K562 (cell line): Measurements from ENCODE around the gene PRR20A. TPM values are rescaled to one million over a fixed set of nuclear protein-coding genes. Genes with fewer than 3 reads are reported as not detected.
"Not testable (repeated sequence)": the region's sequence is repeated elsewhere in the genome, so short reads cannot be mapped to it uniquely, and the experiment has no call there.

ENCODE experiments used
- ATAC-seq: fragments of 200-7000 bp; cut with Tn5 transposase; 3 replicates; pipeline ENCODE4 v1.9.1; 2020; ENCODE audit warnings: moderate library complexity
- BruUV-seq: library from RNA; stranded (reverse); fragments of 400-500 nt; replicated peaks from 2 replicates; lab custom pipeline; 2021; lab: Mats Ljungman, UMichigan
- CTCF ChIA-PET: fragments of 300-600 bp; formaldehyde crosslinking; extraction: SDS; loops from one replicate; lab custom pipeline; 2021; ENCODE audit warnings: low intra/inter-chr PET ratio; lab: Yijun Ruan, JAX
- POLR2A ChIA-PET: fragments of 300-600, 350-650 bp; sonication (Branson Sonifier 250); formaldehyde crosslinking; extraction: SDS; loops from one replicate; lab custom pipeline; 2021; ENCODE audit warnings: antibody characterized with exemption, inconsistent platforms; lab: Yijun Ruan, JAX
- DNase-seq, 4 experiments: peaks; one replicate each; pipeline versions ENCODE4 v3.0.0 to v3.0.0-alpha.2; 2011 to 2018; ENCODE audit warnings: low spot score in 3 of 4, mixed read lengths in 3 of 4; ENCODE audit errors: extremely low read depth in 1 of 4
- FAIRE-seq: peaks from 2 replicates; lab custom pipeline; 2011; peaks lifted over from hg19 to GRCh38; lab: Jason Lieb, UNC
- H2AFZ ChIP-seq: 2 replicates; pipeline ENCODE4 v1.6.0; 2011; ENCODE audit warnings: low read depth, low read length, control low read depth, inconsistent platforms
- H3K27ac ChIP-seq: fragments of 200-600 bp; 3 replicates; pipeline ENCODE4 v1.8.0; 2011; ENCODE audit warnings: low read depth, mild to moderate bottlenecking, control low read depth, inconsistent platforms, low read length, moderate library complexity, mixed read lengths; ENCODE audit errors: extremely low read depth
- H3K27me3 ChIP-seq, 2 experiments: fragments of 300-600 bp in 1 of 2; 2 replicates in 1 of 2; 3 replicates in 1 of 2; pipeline versions ENCODE4 v1.6.0 to v1.8.0; 2011; ENCODE audit warnings: inconsistent platforms in 2 of 2, low read length in 2 of 2, mild to moderate bottlenecking in 1 of 2, mixed read lengths in 1 of 2, moderate library complexity in 1 of 2; ENCODE audit not compliant: control insufficient read depth in 2 of 2, insufficient read depth in 2 of 2
- H3K36me3 ChIP-seq: fragments of 300-600 bp; 3 replicates; pipeline ENCODE4 v1.8.0; 2011; ENCODE audit warnings: mild to moderate bottlenecking, low read length, inconsistent platforms; ENCODE audit not compliant: control insufficient read depth, insufficient read depth
- H3K4me1 ChIP-seq, 2 experiments: fragments of 200-600 bp in 1 of 2; replicated peaks in 1 of 2; 2 replicates in 1 of 2; 3 replicates in 1 of 2; pipeline versions ENCODE4 v1.5.1 to v1.8.0; 2011; ENCODE audit warnings: inconsistent platforms in 2 of 2, low read length in 2 of 2, mild to moderate bottlenecking in 1 of 2, mixed read lengths in 1 of 2, moderate library complexity in 1 of 2; ENCODE audit not compliant: control insufficient read depth in 2 of 2, insufficient read depth in 2 of 2
- H3K4me2 ChIP-seq: 2 replicates; pipeline ENCODE4 v1.6.1; 2011; ENCODE audit warnings: low read length, control low read depth, inconsistent platforms, mixed read lengths; ENCODE audit not compliant: insufficient read depth
- H3K4me3 ChIP-seq: fragments of 200-600 bp; sonication (generic), shearing (Covaris generic); 2 replicates; pipeline ENCODE4 v1.5.1; 2016; ENCODE audit warnings: control low read depth, inconsistent platforms
- H3K79me2 ChIP-seq: fragments of 200-600 bp; 3 replicates; pipeline ENCODE4 v1.8.0; 2011; ENCODE audit warnings: low read length, inconsistent platforms; ENCODE audit not compliant: control insufficient read depth, insufficient read depth
- H3K9ac ChIP-seq, 2 experiments: 2 replicates each; pipeline versions ENCODE4 v1.6.0 to v1.6.1; 2011; ENCODE audit warnings: low read depth in 2 of 2, low read length in 2 of 2, control low read depth in 1 of 2, inconsistent platforms in 1 of 2, mild to moderate bottlenecking in 1 of 2, mixed read lengths in 1 of 2; ENCODE audit not compliant: insufficient read depth in 1 of 2
- H3K9me1 ChIP-seq: one replicate; pipeline ENCODE4 v1.6.0; 2011; ENCODE audit warnings: inconsistent platforms, mild to moderate bottlenecking, low read length, moderate library complexity; ENCODE audit not compliant: control insufficient read depth, insufficient read depth
- H3K9me3 ChIP-seq: replicated peaks from 2 replicates; pipeline ENCODE4 v1.5.1; 2011; ENCODE audit warnings: low read depth, low read length, inconsistent platforms; ENCODE audit not compliant: control insufficient read depth, insufficient read depth
- H4K20me1 ChIP-seq: replicated peaks from 2 replicates; pipeline ENCODE4 v1.6.1; 2011; ENCODE audit warnings: low read length, inconsistent platforms, mixed read lengths; ENCODE audit not compliant: control insufficient read depth, insufficient read depth
- ARHGAP35 ChIP-seq: fragments of 450-650 bp; IDR thresholded peaks from 2 replicates; pipeline ENCODE4 v1.6.1; 2018; ENCODE audit not compliant: partially characterized antibody
- BMI1 ChIP-seq: fragments of 150-350 bp; IDR thresholded peaks from 2 replicates; pipeline ENCODE4 v1.6.1; 2014; ENCODE audit warnings: low read length
- ETS2 ChIP-seq: IDR thresholded peaks from 2 replicates; pipeline ENCODE4 v1.6.1; 2016; ENCODE audit warnings: borderline replicate concordance, missing genetic modification characterization, mild to moderate bottlenecking, moderate library complexity, missing compliant biosample characterization; ENCODE audit not compliant: poor library complexity, severe bottlenecking
- ETV1 ChIP-seq: fragments of 450-650 bp; conservative IDR thresholded peaks from 2 replicates; pipeline ENCODE4 v1.6.1; 2016; ENCODE audit warnings: missing genetic modification characterization, control low read depth, low read depth, missing compliant biosample characterization
- FOXJ3 ChIP-seq: sonication (generic); formaldehyde crosslinking; IDR thresholded peaks from 2 replicates; pipeline ENCODE4 v1.4.0; 2020; ENCODE audit warnings: mild to moderate bottlenecking, missing genetic modification reagents
- HNRNPK ChIP-seq: fragments of 200-400 bp; formaldehyde crosslinking; IDR thresholded peaks from one replicate; pipeline ENCODE4 v1.6.1; 2018; ENCODE audit warnings: mild to moderate bottlenecking, low read depth, low read length; ENCODE audit not compliant: poor library complexity, severe bottlenecking
- KLF13 ChIP-seq: fragments of 450-650 bp; IDR thresholded peaks from 2 replicates; pipeline ENCODE4 v1.6.1; 2016; ENCODE audit warnings: missing genetic modification characterization, low read depth, mild to moderate bottlenecking, missing compliant biosample characterization, moderate library complexity, borderline replicate concordance
- MTA1 ChIP-seq: fragments of 450-650 bp; IDR thresholded peaks from 2 replicates; pipeline ENCODE4 v1.6.1; 2017; ENCODE audit warnings: borderline replicate concordance
- POLR2H ChIP-seq: IDR thresholded peaks from 2 replicates; pipeline ENCODE4 v1.6.1; 2016; ENCODE audit warnings: missing genetic modification characterization, low read depth, mild to moderate bottlenecking, control low read depth, missing compliant biosample characterization, moderate library complexity
- SAP30 ChIP-seq: fragments of 200-600 bp; sonication (generic); IDR thresholded peaks from 2 replicates; pipeline ENCODE4 v1.6.1; 2012; ENCODE audit warnings: borderline replicate concordance, low read depth, mild to moderate bottlenecking, moderate library complexity, low read length, control low read depth, inconsistent platforms; ENCODE audit not compliant: insufficient read depth, poor library complexity, severe bottlenecking
- ZNF586 ChIP-seq: fragments of 450-650 bp; formaldehyde crosslinking; conservative IDR thresholded peaks from 2 replicates; pipeline ENCODE4 v1.4.0; 2020; ENCODE audit warnings: mild to moderate bottlenecking, moderate library complexity
- WGBS: fragments of 100-300 bp; shearing (Covaris generic); methylation state at CpG from one replicate; pipeline ENCODE4 v1.1.6; 2016; ENCODE audit warnings: low coverage, mixed read lengths; ENCODE audit not compliant: insufficient coverage; ENCODE audit errors: missing lambda C conversion rate; 5-methylcytosine and 5-hydroxymethylcytosine counted together
- in situ Hi-C: fragments of 300-500 bp; cut with MboI; formaldehyde crosslinking; loops from 4 replicates; pipeline ENCODE4 v1.15.0; 2018; ENCODE audit warnings: inconsistent platforms, mixed read lengths
- intact Hi-C: fragments of 100-400 bp; cut with micrococcal nuclease; formaldehyde crosslinking; loops from 2 replicates; pipeline ENCODE4 v1.14.2; 2022
- polyA plus RNA-seq, 8 experiments: library from polyadenylated mRNA; depleted of rRNA in 4 of 8; stranded (reverse) in 5 of 8; unstranded in 3 of 8; fragments of >200 nt; fragmentation: Nextera tagmentation in 2 of 8; fragmentation: Illumina TruSeq in 1 of 8; extraction: Ambion mirVana in 2 of 8; extraction: Trizol in 1 of 8; gene quantifications; 2 replicates each; pipeline versions ENCODE4 v1.2.1 to v1.2.3, GENCODE V29; 2011 to 2014; ENCODE audit warnings: inconsistent platforms in 1 of 8, missing spikeins in 1 of 8
- total RNA-seq, 7 experiments: library from RNA; depleted of rRNA in 6 of 7; stranded (reverse); fragments of >200 nt in 6 of 7; fragmentation: Illumina TruSeq in 2 of 7; extraction: Trizol in 2 of 7; gene quantifications; 2 replicates each; pipeline versions ENCODE4 v1.2.1 to v1.2.3, GENCODE V29; 2011 to 2021; ENCODE audit warnings: low replicate concordance in 1 of 7
- TF ChIP-seq, protein P1 (sequence below): sonication (generic); formaldehyde crosslinking; IDR thresholded peaks from 2 replicates; pipeline ENCODE4 v1.8.1; 2023; ENCODE audit warnings: mild to moderate bottlenecking, missing genetic modification reagents

The PRR20A gene
- total and polyA plus RNA-seq, 9 of the 15 experiments (the other 6 are each of a cell fraction or from before 2014, with no cell fraction given): not detected

GRCh38 chr13:57137585-57137984 is 3.1 kb upstream of the PRR20A start (continued):
- TF ChIP-seq, protein P1, sequence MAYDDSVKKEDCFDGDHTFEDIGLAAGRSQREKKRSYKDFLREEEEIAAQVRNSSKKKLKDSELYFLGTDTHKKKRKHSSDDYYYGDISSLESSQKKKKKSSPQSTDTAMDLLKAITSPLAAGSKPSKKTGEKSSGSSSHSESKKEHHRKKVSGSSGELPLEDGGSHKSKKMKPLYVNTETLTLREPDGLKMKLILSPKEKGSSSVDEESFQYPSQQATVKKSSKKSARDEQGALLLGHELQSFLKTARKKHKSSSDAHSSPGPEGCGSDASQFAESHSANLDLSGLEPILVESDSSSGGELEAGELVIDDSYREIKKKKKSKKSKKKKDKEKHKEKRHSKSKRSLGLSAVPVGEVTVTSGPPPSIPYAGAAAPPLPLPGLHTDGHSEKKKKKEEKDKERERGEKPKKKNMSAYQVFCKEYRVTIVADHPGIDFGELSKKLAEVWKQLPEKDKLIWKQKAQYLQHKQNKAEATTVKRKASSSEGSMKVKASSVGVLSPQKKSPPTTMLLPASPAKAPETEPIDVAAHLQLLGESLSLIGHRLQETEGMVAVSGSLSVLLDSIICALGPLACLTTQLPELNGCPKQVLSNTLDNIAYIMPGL: no peak
- TF ChIP-seq ZNF586: no peak
- TF ChIP-seq ETV1 (tag): no peak

DNA sequence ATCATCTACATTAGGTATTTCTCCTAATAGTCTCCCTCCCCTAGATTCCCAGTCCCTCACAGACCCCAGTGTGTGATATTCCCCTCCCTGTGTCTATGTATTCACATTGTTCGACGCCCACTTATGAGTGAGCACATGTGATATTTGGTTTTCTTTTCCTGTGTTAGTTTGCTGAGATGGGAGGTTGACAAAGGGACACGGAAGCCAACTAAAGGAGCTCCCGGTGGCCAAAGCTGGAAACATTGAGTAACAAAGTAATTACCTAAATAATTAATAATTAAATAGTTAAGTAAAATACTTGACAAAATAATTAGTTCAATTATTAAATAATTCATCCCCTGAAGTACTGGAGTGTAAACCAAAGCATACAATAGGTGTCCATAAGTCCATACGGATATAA is 1.7 kb upstream of the PRR20A start:
- Histone ChIP-seq H4K20me1 (no peaks in the 10 kb centered on the region), H3K27me3 (no peaks in the 10 kb centered on the region), H3K4me2 (no peak overlapping the region), H3K27ac (no peak overlapping the region), H2AFZ (no peak overlapping the region), H3K4me1 (no peaks in the 10 kb centered on the region), H3K9me1 (no peaks in the 10 kb centered on the region), H3K79me2 (no peaks in the 10 kb centered on the region), H3K4me3 (no peak overlapping the region), H3K9ac (no peak overlapping the region), H3K9me3 (no peaks in the 10 kb centered on the region), H3K36me3 (no peaks in the 10 kb centered on the region)
- in situ Hi-C loops: no loop called here
- DNase-seq (no peak), ATAC-seq (no peak), FAIRE-seq (no peak)
- intact Hi-C loops: no loop called here
- 0% methylated on average over 5 of the region's 5 CpGs for WGBS
- BruUV-seq: no TSS peak
- no peak for TF ChIP-seq POLR2H
- no peak for TF ChIP-seq BMI1
- no peak for TF ChIP-seq KLF13 (tag)
- no peak for TF ChIP-seq ARHGAP35
- no peak for TF ChIP-seq ETS2
- no peak for TF ChIP-seq FOXJ3 (CRISPR knock-in tag)
- no peak for TF ChIP-seq SAP30
- no peak for TF ChIP-seq HNRNPK
- TF ChIP-seq MTA1: no peak
- POLR2A ChIA-PET: no interaction called here
- CTCF ChIA-PET: no interaction called here

DNA sequence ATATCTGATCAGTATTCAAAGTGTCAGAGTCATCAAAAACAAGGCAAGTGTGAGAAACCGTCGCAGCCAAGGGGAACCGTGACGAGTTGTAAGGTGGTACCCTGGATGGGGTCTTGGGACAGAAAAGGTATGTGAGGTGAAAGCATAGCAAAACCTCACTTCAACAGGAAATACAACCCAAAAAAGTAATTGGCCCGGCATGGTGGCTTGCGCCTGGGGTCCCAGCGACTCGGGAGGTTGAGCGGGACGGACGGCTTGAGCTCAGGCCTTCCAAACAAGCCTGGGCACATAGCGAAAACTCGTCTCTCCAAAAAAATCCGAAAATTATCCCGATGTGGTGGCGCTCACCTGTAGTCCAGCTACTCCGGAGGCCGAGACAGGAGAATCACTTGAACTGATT is 937 bp upstream of the PRR20A start:
- H3K9me3 ChIP-seq, DNase-seq, H3K4me3 ChIP-seq, POLR2A ChIA-PET, CTCF ChIA-PET, H3K27ac ChIP-seq, H3K9ac ChIP-seq, BruUV-seq, intact Hi-C loops, H3K36me3 ChIP-seq, H4K20me1 ChIP-seq, FAIRE-seq, H3K4me1 ChIP-seq, H3K79me2 ChIP-seq, ATAC-seq, H3K27me3 ChIP-seq, H2AFZ ChIP-seq, in situ Hi-C loops, H3K9me1 ChIP-seq, H3K4me2 ChIP-seq: not testable (repeated sequence)
- WGBS: no CpG with 5 or more reads among the region's 18 CpGs
